CD4-positive, alpha-beta T cell treated with Interleukin-6 at 100 ng/mL for 8 hours (primary cell): Measurements from ENCODE around the gene ARL2BP.
A peak's percentile ranks its signal among the peaks of the same experiment; 100 is the strongest.

Experiments used
- DNase-seq: peaks from one replicate; pipeline ENCODE4 v3.0.0-alpha.2; 2020; ENCODE audit warnings: mixed read lengths, low spot score

The ARL2BP gene

GRCh38 chr16:57235128-57236021, 9.7 kb upstream of the ARL2BP start:
- DNase-seq: no peak

GRCh38 chr16:57236022-57236350, 9.1 kb upstream of the ARL2BP start:
- no peak for DNase-seq

GRCh38 chr16:57238682-57239081, 6.4 kb upstream of the ARL2BP start:
- no peak for DNase-seq

GRCh38 chr16:57239107-57239506, 6.0 kb upstream of the ARL2BP start:
- no peak for DNase-seq

GRCh38 chr16:57240851-57241250, 4.2 kb upstream of the ARL2BP start:
- DNase-seq: no peak

GRCh38 chr16:57242650-57243049, 2.4 kb upstream of the ARL2BP start:
- DNase-seq: no peak

- no peak for DNase-seq
These were observed 644 bp upstream of the ARL2BP start for GRCh38 chr16:57244463-57244766.

- peak; percentile 7 for DNase-seq
These were observed 534 bp downstream of the ARL2BP start for GRCh38 chr16:57245472-57246113.

GRCh38 chr16:57251352-57251751, 6.3 kb downstream of the ARL2BP start:
- DNase-seq: no peak

GRCh38 chr16:57252148-57252721, 7.2 kb downstream of the ARL2BP start:
- no peak for DNase-seq

GRCh38 chr16:57253466-57253865, 8.4 kb downstream of the ARL2BP start:
- no peak for DNase-seq

GRCh38 chr16:57255686-57256415, 10.8 kb downstream of the ARL2BP start:
- DNase-seq: no peak

GRCh38 chr16:57256601-57257395, 11.7 kb downstream of the ARL2BP start:
- DNase-seq: no peak

- DNase-seq: no peak
These were observed 12.5 kb downstream of the ARL2BP start for GRCh38 chr16:57257455-57258070.

- DNase-seq: no peak
These were observed 13.3 kb downstream of the ARL2BP start for GRCh38 chr16:57258226-57258909.

GRCh38 chr16:57258910-57259475, 13.9 kb downstream of the ARL2BP start:
- DNase-seq: no peak

GRCh38 chr16:57260294-57260929, 15.4 kb downstream of the ARL2BP start:
- peak; percentile 34 for DNase-seq

GRCh38 chr16:57261806-57262205, 16.7 kb downstream of the ARL2BP start:
- DNase-seq: no peak

- no peak for DNase-seq
These were observed 17.9 kb downstream of the ARL2BP start for GRCh38 chr16:57262841-57263540.
